GM19035 (cell line): Measurements from ENCODE around the gene MEX3B.
"Not testable (repeated sequence)": the region's sequence is repeated elsewhere in the genome, so short reads cannot be mapped to it uniquely, and the experiment has no call there.

Experiments used
- ATAC-seq: cut with Tn5 transposase; IDR thresholded peaks from one replicate; pipeline ENCODE4 v1.9.1; 2021; ENCODE audit not compliant: unreplicated experiment

MEX3B gene

GRCh38 chr15:82014989-82015388 is 30.8 kb downstream of the MEX3B start:
- no peak for ATAC-seq

GRCh38 chr15:82012908-82013307 is 32.9 kb downstream of the MEX3B start:
- no peak for ATAC-seq

GRCh38 chr15:82005239-82005638 is 40.6 kb downstream of the MEX3B start:
- no peak for ATAC-seq

- no peak for ATAC-seq
Observed at GRCh38 chr15:82003916-82004315, 41.9 kb downstream of the MEX3B start.

- not testable (repeated sequence) for ATAC-seq
Observed at GRCh38 chr15:81995081-81995480, 50.7 kb downstream of the MEX3B start.

- no peak for ATAC-seq
Observed at GRCh38 chr15:81992523-81992922, 53.3 kb downstream of the MEX3B start.
